GM12874 (cell line): Measurements from ENCODE around the gene FLOT1.

Experiments used
- CTCF ChIP-seq: IDR thresholded peaks from 2 replicates; pipeline ENCODE4 v1.5.1; 2011; ENCODE audit warnings: low read depth, mild to moderate bottlenecking, control low read depth, low read length, moderate library complexity; ENCODE audit not compliant: insufficient read depth

FLOT1 gene

GRCh38 chr6:30707281-30707850 lies 35.1 kb downstream of the FLOT1 start:
- no peak for TF ChIP-seq CTCF

- no peak for TF ChIP-seq CTCF
Measured at GRCh38 chr6:30705620-30706019, 36.9 kb downstream of the FLOT1 start.

GRCh38 chr6:30703821-30704220 lies 38.7 kb downstream of the FLOT1 start:
- no peak for TF ChIP-seq CTCF

GRCh38 chr6:30703011-30703410 lies 39.5 kb downstream of the FLOT1 start:
- no peak for TF ChIP-seq CTCF

- no peak for TF ChIP-seq CTCF
Measured at GRCh38 chr6:30700340-30700739, 42.1 kb downstream of the FLOT1 start.

- TF ChIP-seq CTCF: no peak
Measured at GRCh38 chr6:30696432-30696831, 46.1 kb downstream of the FLOT1 start.

- no peak for TF ChIP-seq CTCF
Measured at GRCh38 chr6:30691208-30691847, 51.2 kb downstream of the FLOT1 start.
